HepG2 (cell line): ENCODE results near the gene ADGRG6. TPM values are rescaled to one million over a fixed set of nuclear protein-coding genes. Genes with fewer than 3 reads are reported as not detected.

Source experiments
- AKAP8 ChIP-seq: sonication (generic); formaldehyde crosslinking; IDR thresholded peaks from 2 replicates; pipeline ENCODE4 v1.5.1; 2020; ENCODE audit warnings: mild to moderate bottlenecking, missing genetic modification reagents
- FOXO1 ChIP-seq: sonication (generic); formaldehyde crosslinking; IDR thresholded peaks from 2 replicates; pipeline ENCODE4 v1.4.0; 2020; ENCODE audit warnings: missing genetic modification reagents
- MXI1 ChIP-seq: IDR thresholded peaks from 3 replicates; pipeline ENCODE4 v1.6.1; 2012; ENCODE audit warnings: low read depth, low read length, inconsistent platforms, borderline replicate concordance
- NR1H2 ChIP-seq: sonication (generic); formaldehyde crosslinking; IDR thresholded peaks from 2 replicates; pipeline ENCODE4 v1.8.1; 2022; ENCODE audit warnings: low read depth, missing genetic modification reagents, borderline replicate concordance
- NR2F6 ChIP-seq, 2 experiments: IDR thresholded peaks; 2 replicates each; pipeline ENCODE4 v1.6.1; 2016; ENCODE audit warnings: antibody characterized with exemption in 1 of 2, mild to moderate bottlenecking in 1 of 2
- PHF21A ChIP-seq: sonication (generic); formaldehyde crosslinking; IDR thresholded peaks from 2 replicates; pipeline ENCODE4 v1.5.0; 2020; ENCODE audit warnings: mild to moderate bottlenecking, missing genetic modification reagents
- PHF5A ChIP-seq: IDR thresholded peaks from one replicate; pipeline ENCODE4 v1.6.1; 2018; ENCODE audit warnings: low read depth, missing genetic modification reagents; ENCODE audit not compliant: unreplicated experiment
- PLRG1 ChIP-seq: fragments of 450-650 bp; conservative IDR thresholded peaks from 2 replicates; pipeline ENCODE4 v1.6.1; 2016
- SP4 ChIP-seq: sonication (generic); formaldehyde crosslinking; IDR thresholded peaks from 2 replicates; pipeline ENCODE4 v1.8.1; 2023; ENCODE audit warnings: mild to moderate bottlenecking, missing genetic modification reagents
- ZNF563 ChIP-seq: sonication (generic); formaldehyde crosslinking; IDR thresholded peaks from 2 replicates; pipeline ENCODE4 v1.8.0; 2022; ENCODE audit warnings: mild to moderate bottlenecking, moderate library complexity, missing genetic modification reagents
- ZNF790 ChIP-seq: sonication (generic); formaldehyde crosslinking; IDR thresholded peaks from 2 replicates; pipeline ENCODE4 v1.8.0; 2022; ENCODE audit warnings: missing genetic modification reagents, mild to moderate bottlenecking, borderline replicate concordance
- ZSCAN12 ChIP-seq: sonication (generic); formaldehyde crosslinking; IDR thresholded peaks from 2 replicates; pipeline ENCODE4 v1.9.0; 2021; ENCODE audit warnings: mild to moderate bottlenecking, missing genetic modification reagents
- ZSCAN20 ChIP-seq: sonication (generic); formaldehyde crosslinking; IDR thresholded peaks from 2 replicates; pipeline ENCODE4 v1.4.0; 2020; ENCODE audit warnings: missing genetic modification reagents, mild to moderate bottlenecking, borderline replicate concordance
- ZSCAN29 ChIP-seq: sonication (generic); formaldehyde crosslinking; conservative IDR thresholded peaks from 2 replicates; pipeline ENCODE4 v1.4.0; 2020; ENCODE audit warnings: mild to moderate bottlenecking, missing genetic modification reagents
- ZSCAN9 ChIP-seq: IDR thresholded peaks from 2 replicates; pipeline ENCODE4 v1.6.1; 2016; ENCODE audit warnings: borderline replicate concordance
- polyA plus RNA-seq, 8 experiments: library from polyadenylated mRNA; depleted of rRNA in 3 of 8; stranded (reverse) in 7 of 8; unstranded in 1 of 8; fragments of >200 nt; fragmentation: Illumina TruSeq in 4 of 8; extraction: Trizol in 4 of 8; gene quantifications; 2 replicates each; pipeline versions ENCODE4 v1.2.1 to v1.2.3, GENCODE V29; 2011 to 2016; ENCODE audit warnings: low read depth in 4 of 8, missing spikeins in 1 of 8, mixed read lengths in 1 of 8; ENCODE audit not compliant: insufficient read depth in 1 of 8
- total RNA-seq, 5 experiments: library from RNA; depleted of rRNA; stranded (reverse); fragments of >200 nt; fragmentation: Illumina TruSeq; extraction: Trizol; gene quantifications; 2 replicates each; pipeline ENCODE4 v1.2.3, GENCODE V29; 2016; ENCODE audit warnings: low read depth in 1 of 5
- TF ChIP-seq, protein P1 (sequence below): sonication (generic); formaldehyde crosslinking; IDR thresholded peaks from 2 replicates; pipeline ENCODE4 v1.8.0; 2022; ENCODE audit warnings: mild to moderate bottlenecking, missing genetic modification reagents, moderate library complexity
- TF ChIP-seq, protein P2 (sequence below): sonication (generic); formaldehyde crosslinking; IDR thresholded peaks from 2 replicates; pipeline ENCODE4 v1.4.0; 2020; ENCODE audit warnings: missing genetic modification reagents, borderline replicate concordance

Gene ADGRG6
- total and polyA plus RNA-seq, 2 of the 13 experiments (the other 11 are each of a cell fraction or from before 2014, with no cell fraction given) = 129 to 249 TPM

DNA sequence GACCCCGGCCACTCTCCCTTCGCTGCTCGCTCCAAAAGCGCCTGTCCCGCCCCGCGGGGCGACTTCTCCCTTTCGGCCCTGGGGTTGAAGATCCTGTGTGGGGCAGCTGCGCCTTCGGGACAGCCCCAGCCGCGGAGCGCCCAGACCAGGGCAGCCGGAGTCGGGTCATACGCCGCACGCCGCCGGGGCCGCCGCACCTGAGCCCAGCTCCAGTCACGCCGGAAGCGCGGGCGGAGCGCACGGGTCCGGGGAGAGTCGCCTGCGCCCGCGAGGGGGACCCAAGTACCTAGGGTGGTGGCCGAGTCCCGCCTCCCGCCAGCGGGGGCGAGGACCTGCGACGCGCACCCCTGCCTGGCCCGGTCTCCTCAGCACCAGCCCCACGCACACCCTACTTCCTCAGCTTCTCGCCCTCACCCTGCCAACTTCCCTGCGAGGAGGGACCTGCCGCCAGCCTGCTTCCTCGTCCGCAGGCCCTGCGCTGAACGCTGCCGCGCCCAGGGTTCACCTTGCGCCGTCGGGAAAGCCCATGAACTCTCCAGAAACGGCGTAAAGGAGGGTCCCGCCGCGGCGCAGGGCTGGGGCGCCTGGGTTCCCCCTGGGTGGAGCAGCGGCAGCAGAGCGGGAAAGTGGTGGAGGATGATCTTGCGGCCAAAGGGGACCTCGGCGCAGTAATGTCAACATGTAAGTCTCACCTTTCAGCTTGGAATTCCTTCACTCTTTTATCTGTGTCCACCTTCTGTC lies at the start of gene ADGRG6 (continued):
- TF ChIP-seq NR2F6 (IDR thresholded peaks at IDR 0.05) (no peak; the same call in 1 of the 2 replicates), NR2F6 (CRISPR knock-in tag; IDR thresholded peaks at IDR 0.05) (peak; percentile 65), ZSCAN29 (no peak; the same call in 1 of the 2 replicates), ZSCAN9 (CRISPR knock-in tag) (peak; percentile 87; the same call in 1 of the 2 replicates), MXI1 (peak; percentile 72; the same call in 2 of the 3 replicates), SP4 (CRISPR knock-in tag) (peak; percentile 89), AKAP8 (peak; percentile 91), NR1H2 (CRISPR knock-in tag) (peak; percentile 92; the same call in 1 of the 2 replicates), FOXO1 (peak; percentile 70), ZSCAN12 (peak; percentile 21; the same call in 1 of the 2 replicates), ZNF790 (CRISPR knock-in tag) (no peak; the same call in 1 of the 2 replicates), PLRG1 (no peak), PHF21A (CRISPR knock-in tag) (peak; percentile 70; the same call in 1 of the 2 replicates), ZNF563 (CRISPR knock-in tag) (peak; percentile 99), ZSCAN20 (CRISPR knock-in tag) (0 out of 2 replicates have a peak, but pooled peaks have one; percentile 93), PHF5A (CRISPR knock-in tag) (no peak)
- TF ChIP-seq, protein P1, sequence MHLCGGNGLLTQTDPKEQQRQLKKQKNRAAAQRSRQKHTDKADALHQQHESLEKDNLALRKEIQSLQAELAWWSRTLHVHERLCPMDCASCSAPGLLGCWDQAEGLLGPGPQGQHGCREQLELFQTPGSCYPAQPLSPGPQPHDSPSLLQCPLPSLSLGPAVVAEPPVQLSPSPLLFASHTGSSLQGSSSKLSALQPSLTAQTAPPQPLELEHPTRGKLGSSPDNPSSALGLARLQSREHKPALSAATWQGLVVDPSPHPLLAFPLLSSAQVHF (CRISPR knock-in tag) = peak; percentile 94
- TF ChIP-seq, protein P2, sequence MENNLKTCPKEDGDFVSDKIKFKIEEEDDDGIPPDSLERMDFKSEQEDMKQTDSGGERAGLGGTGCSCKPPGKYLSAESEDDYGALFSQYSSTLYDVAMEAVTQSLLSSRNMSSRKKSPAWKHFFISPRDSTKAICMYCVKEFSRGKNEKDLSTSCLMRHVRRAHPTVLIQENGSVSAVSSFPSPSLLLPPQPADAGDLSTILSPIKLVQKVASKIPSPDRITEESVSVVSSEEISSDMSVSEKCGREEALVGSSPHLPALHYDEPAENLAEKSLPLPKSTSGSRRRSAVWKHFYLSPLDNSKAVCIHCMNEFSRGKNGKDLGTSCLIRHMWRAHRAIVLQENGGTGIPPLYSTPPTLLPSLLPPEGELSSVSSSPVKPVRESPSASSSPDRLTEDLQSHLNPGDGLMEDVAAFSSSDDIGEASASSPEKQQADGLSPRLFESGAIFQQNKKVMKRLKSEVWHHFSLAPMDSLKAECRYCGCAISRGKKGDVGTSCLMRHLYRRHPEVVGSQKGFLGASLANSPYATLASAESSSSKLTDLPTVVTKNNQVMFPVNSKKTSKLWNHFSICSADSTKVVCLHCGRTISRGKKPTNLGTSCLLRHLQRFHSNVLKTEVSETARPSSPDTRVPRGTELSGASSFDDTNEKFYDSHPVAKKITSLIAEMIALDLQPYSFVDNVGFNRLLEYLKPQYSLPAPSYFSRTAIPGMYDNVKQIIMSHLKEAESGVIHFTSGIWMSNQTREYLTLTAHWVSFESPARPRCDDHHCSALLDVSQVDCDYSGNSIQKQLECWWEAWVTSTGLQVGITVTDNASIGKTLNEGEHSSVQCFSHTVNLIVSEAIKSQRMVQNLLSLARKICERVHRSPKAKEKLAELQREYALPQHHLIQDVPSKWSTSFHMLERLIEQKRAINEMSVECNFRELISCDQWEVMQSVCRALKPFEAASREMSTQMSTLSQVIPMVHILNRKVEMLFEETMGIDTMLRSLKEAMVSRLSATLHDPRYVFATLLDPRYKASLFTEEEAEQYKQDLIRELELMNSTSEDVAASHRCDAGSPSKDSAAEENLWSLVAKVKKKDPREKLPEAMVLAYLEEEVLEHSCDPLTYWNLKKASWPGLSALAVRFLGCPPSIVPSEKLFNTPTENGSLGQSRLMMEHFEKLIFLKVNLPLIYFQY (CRISPR knock-in tag) = peak; percentile 92
